Endothelial cell of umbilical vein (primary cell): ENCODE results near the gene GGN. TPM values are rescaled to one million over a fixed set of nuclear protein-coding genes. Genes with fewer than 3 reads are reported as not detected.

Source experiments
- Bru-seq: library from RNA; stranded (reverse); fragments of 400-500 nt; gene quantifications from one replicate; lab custom pipeline; 2021; lab: Mats Ljungman, UMichigan
- BruChase-seq, 2 experiments: library from RNA; stranded (reverse); fragments of 400-500 nt; gene quantifications; one replicate each; lab custom pipeline; 2021; lab: Mats Ljungman, UMichigan
- BruUV-seq: library from RNA; stranded (reverse); fragments of 400-500 nt; replicated peaks from 2 replicates; lab custom pipeline; 2021; lab: Mats Ljungman, UMichigan
- CTCF ChIA-PET: fragments of 300-600, 350-600 bp; sonication (Branson Sonifier 250); formaldehyde crosslinking; loops from one replicate; lab custom pipeline; 2021; ENCODE audit warnings: antibody characterized with exemption, inconsistent platforms; lab: Charles Lee
- POLR2A ChIA-PET: fragments of 300-600, 350-600 bp; sonication (Branson Sonifier 250); formaldehyde crosslinking; loops from one replicate; lab custom pipeline; 2021; ENCODE audit warnings: antibody characterized with exemption, inconsistent platforms; lab: Charles Lee
- DNase-seq: peaks from one replicate; pipeline ENCODE4 v3.0.0-alpha.2; 2011; ENCODE audit warnings: low read depth, low spot score
- FAIRE-seq: peaks from 2 replicates; lab custom pipeline; 2011; peaks lifted over from hg19 to GRCh38; lab: Jason Lieb, UNC
- H2AFZ ChIP-seq: 2 replicates; pipeline ENCODE4 v1.6.0; 2012; ENCODE audit warnings: low read depth, low read length, control low read depth, inconsistent platforms
- H3K27ac ChIP-seq: 2 replicates; pipeline ENCODE4 v1.5.1; 2011; ENCODE audit warnings: low read depth, mild to moderate bottlenecking, control low read depth, low read length, moderate library complexity; ENCODE audit not compliant: insufficient read depth
- H3K27me3 ChIP-seq, 2 experiments: 2 replicates each; pipeline versions ENCODE4 v1.6.0 to v1.6.1; 2011; ENCODE audit warnings: low read length in 2 of 2, mixed read lengths in 1 of 2; ENCODE audit not compliant: control insufficient read depth in 2 of 2, insufficient read depth in 2 of 2
- H3K36me3 ChIP-seq, 2 experiments: 2 replicates in 1 of 2; 3 replicates in 1 of 2; pipeline ENCODE4 v1.5.1; 2011; ENCODE audit warnings: low read length in 2 of 2, mild to moderate bottlenecking in 1 of 2, moderate library complexity in 1 of 2; ENCODE audit not compliant: control insufficient read depth in 2 of 2, insufficient read depth in 2 of 2; ENCODE audit errors: extremely low read depth in 1 of 2
- H3K4me1 ChIP-seq: 3 replicates; pipeline ENCODE4 v1.5.1; 2011; ENCODE audit warnings: mild to moderate bottlenecking, low read length; ENCODE audit not compliant: control insufficient read depth, insufficient read depth; ENCODE audit errors: extremely low read depth
- H3K4me2 ChIP-seq: 2 replicates; pipeline ENCODE4 v1.6.1; 2011; ENCODE audit warnings: low read length, control low read depth, mixed read lengths; ENCODE audit not compliant: insufficient read depth
- H3K4me3 ChIP-seq, 3 experiments: fragments of 200-600 bp in 1 of 3; sonication (generic), shearing (Covaris generic) in 1 of 3; replicated peaks in 1 of 3; 2 replicates each; pipeline ENCODE4 v1.5.1; 2011 to 2016; ENCODE audit warnings: control low read depth in 3 of 3, low read length in 3 of 3, mild to moderate bottlenecking in 2 of 3, inconsistent platforms in 1 of 3, low read depth in 1 of 3, moderate library complexity in 1 of 3; ENCODE audit not compliant: insufficient read depth in 1 of 3
- H3K79me2 ChIP-seq: 2 replicates; pipeline ENCODE4 v1.6.0; 2012; ENCODE audit warnings: low read length, inconsistent platforms; ENCODE audit not compliant: control insufficient read depth, insufficient read depth
- H3K9ac ChIP-seq: replicated peaks from 2 replicates; pipeline ENCODE3; 2011; ENCODE audit warnings: low read length, control low read depth; ENCODE audit not compliant: insufficient read depth; ENCODE audit errors: extremely low read depth
- H3K9me1 ChIP-seq: replicated peaks from 3 replicates; pipeline ENCODE4 v1.6.0; 2011; ENCODE audit warnings: mild to moderate bottlenecking, low read length; ENCODE audit not compliant: control insufficient read depth, insufficient read depth; ENCODE audit errors: extremely low read depth
- H3K9me3 ChIP-seq: replicated peaks from 2 replicates; pipeline ENCODE4 v1.5.1; 2012; ENCODE audit warnings: low read length, inconsistent platforms; ENCODE audit not compliant: control insufficient read depth, insufficient read depth
- H4K20me1 ChIP-seq: replicated peaks from 2 replicates; pipeline ENCODE3; 2011; ENCODE audit warnings: mild to moderate bottlenecking, low read length; ENCODE audit not compliant: control insufficient read depth, insufficient read depth; ENCODE audit errors: extremely low read depth
- CTCF ChIP-seq, 2 donors: IDR thresholded peaks; 1 replicate in 1 of 2; 2 replicates in 1 of 2; pipeline ENCODE4 v1.5.1; 2011; ENCODE audit warnings: low read length in 2 of 2, mild to moderate bottlenecking in 2 of 2, moderate library complexity in 2 of 2, control low read depth in 1 of 2, inconsistent platforms in 1 of 2, low read depth in 1 of 2; ENCODE audit not compliant: insufficient read depth in 1 of 2; ENCODE audit errors: extremely low read depth in 1 of 2
- EZH2 ChIP-seq: IDR thresholded peaks from 2 replicates; pipeline ENCODE4 v1.6.1; 2012; ENCODE audit warnings: borderline replicate concordance, low read depth, mild to moderate bottlenecking, moderate library complexity, low read length, inconsistent platforms; ENCODE audit not compliant: severe bottlenecking
- FOS ChIP-seq: IDR thresholded peaks from 2 replicates; pipeline ENCODE4 v1.6.1; 2011; ENCODE audit warnings: mild to moderate bottlenecking, low read length, moderate library complexity, borderline replicate concordance; ENCODE audit not compliant: insufficient read depth
- GATA2 ChIP-seq: IDR thresholded peaks from 2 replicates; pipeline ENCODE4 v1.7.0; 2011; ENCODE audit warnings: low read depth, mild to moderate bottlenecking, moderate library complexity, mixed read lengths, low read length; ENCODE audit not compliant: insufficient read length, insufficient read depth
- JUN ChIP-seq: IDR thresholded peaks from 2 replicates; pipeline ENCODE4 v1.6.1; 2011; ENCODE audit warnings: borderline replicate concordance, low read depth; ENCODE audit not compliant: insufficient read length, insufficient read depth
- MAX ChIP-seq: IDR thresholded peaks from 2 replicates; pipeline ENCODE4 v1.6.1; 2011; ENCODE audit not compliant: insufficient read depth, insufficient read length
- MYC ChIP-seq: IDR thresholded peaks from one replicate; pipeline ENCODE4 v1.6.1; 2011; ENCODE audit warnings: mild to moderate bottlenecking, low read depth, low read length
- POLR2A ChIP-seq: IDR thresholded peaks from 2 replicates; pipeline ENCODE4 v1.6.1; 2012; ENCODE audit warnings: low read depth, mild to moderate bottlenecking, control low read depth, low read length
- POLR2AphosphoS5 ChIP-seq: IDR thresholded peaks from 2 replicates; pipeline ENCODE4 v1.6.1; 2012; ENCODE audit warnings: low read depth, mild to moderate bottlenecking, control low read depth, low read length, moderate library complexity; ENCODE audit not compliant: insufficient read depth
- dilution Hi-C: fragments of 300-500 bp; cut with MboI; formaldehyde crosslinking; loops from one replicate; pipeline ENCODE4 v1.15.0; 2019; ENCODE audit warnings: low sequenced_read_pairs; ENCODE audit not compliant: extremely low pct_ligation_motif_present
- intact Hi-C: fragments of 100-400 bp; cut with micrococcal nuclease; formaldehyde crosslinking; loops from one replicate; pipeline ENCODE4 v1.10.0; 2022
- long read RNA-seq: library from polyadenylated mRNA; stranded (forward); transcript quantifications from one replicate; pipeline ENCODE4 v2.0.0, GENCODE V29; 2021
- polyA minus RNA-seq, 3 experiments: library from RNA; depleted of rRNA, polyadenylated mRNA; stranded (reverse); fragments of >200 nt; gene quantifications; 1 replicate in 1 of 3; 2 replicates in 2 of 3; pipeline ENCODE4 v1.2.3, GENCODE V29; 2011
- polyA plus RNA-seq, 4 experiments: library from polyadenylated mRNA; depleted of rRNA in 3 of 4; stranded (reverse) in 3 of 4; unstranded in 1 of 4; fragments of >200 nt; gene quantifications; 2 replicates each; pipeline versions ENCODE4 v1.2.1 to v1.2.3, GENCODE V29; 2011 to 2012; ENCODE audit warnings: missing spikeins in 1 of 4
- total RNA-seq: library from RNA; stranded (reverse); gene quantifications from 2 replicates; pipeline ENCODE4 v1.2.3, GENCODE V29; 2021

GGN gene
- total RNA-seq: 0.88 and 1.5 TPM in 2 replicates
- 0.39 and 0.73 TPM in 2 replicates for polyA plus RNA-seq
- polyA plus RNA-seq (2011; cell fraction: cytosol; rRNA removed): 0.17 and 0.25 TPM in 2 replicates
- polyA plus RNA-seq (2011; cell fraction: nucleus; rRNA removed): 0.32 and 0.36 TPM in 2 replicates
- polyA plus RNA-seq (2012): 1.8 and 1.9 TPM in 2 replicates
- polyA minus RNA-seq: not detected in 2 replicates
- polyA minus RNA-seq (2011; cell fraction: cytosol; rRNA and poly(A)+ RNA removed): not detected
- polyA minus RNA-seq (2011; cell fraction: nucleus; rRNA and poly(A)+ RNA removed): 0.29 TPM in 1 of 2 replicates, not detected in the other
- percentile 13 among the genes with signal in this experiment for Bru-seq, nascent RNA
- percentile 14 among the genes with signal in this experiment for BruChase-seq, experiment 1, labeled RNA remaining after a 6-hour chase
- BruChase-seq, experiment 2, labeled RNA remaining after a 2-hour chase: percentile 0 among the genes with signal in this experiment
- long read RNA-seq, partial matches to known transcripts: 1 of 3 reads
- long read RNA-seq, other reads (novel, unspliced or antisense): 2 of 3 reads

- peak; percentile 33 for TF ChIP-seq POLR2AphosphoS5
- TF ChIP-seq POLR2A: peak; percentile 18
- no peak for TF ChIP-seq MYC
- no TSS peak for BruUV-seq
- dilution Hi-C loops: no loop called here
- FAIRE-seq (peak; percentile 97), DNase-seq (peak; percentile 98)
- H3K27ac ChIP-seq: peak within 1 kb of the TSS; percentile 84
- CTCF ChIA-PET: interaction anchor here (0.7 to 4.7 kb wide), 12 partner anchors 9 to 485 kb away, joined by 3 to 65 read pairs (median 4); partner anchors contain the start of genes CATSPERG, FAM98C and PSMD8
- H3K4me2 ChIP-seq: peak within 1 kb of the TSS; percentile 87
- peak within 1 kb of the TSS; percentile 91 for H3K9ac ChIP-seq
- peak within 1 kb of the TSS; percentile 78 to 96 (median 91) for H3K4me3 ChIP-seq
- intact Hi-C loops: loop anchor here (1.0 to 5.0 kb wide), 4 partner anchors 13 to 155 kb away; partner anchors contain the start of gene PSMD8
- no peaks in the 10 kb centered on the region for H3K9me3 ChIP-seq
- H3K36me3 ChIP-seq: peaks cover 2 to 3% of the 10 kb centered on the region in 2 experiments
- peak within 1 kb of the TSS; percentile 79 for H2AFZ ChIP-seq
- H3K79me2 ChIP-seq: peaks cover 18% of the 10 kb centered on the region
- H3K27me3 ChIP-seq: no peaks in the 10 kb centered on the region
- POLR2A ChIA-PET: interaction anchor here (0.7 to 3.6 kb wide), 4 partner anchors 12 to 237 kb away, joined by 4 to 39 read pairs (median 10); partner anchors contain the start of genes FAM98C and PSMD8
- H3K4me1 ChIP-seq: peaks cover 15% of the 10 kb centered on the region
- no peaks in the 10 kb centered on the region for H3K9me1 ChIP-seq
- no peaks in the 10 kb centered on the region for H4K20me1 ChIP-seq
Observed at GRCh38 chr19:38387550-38388348, at the start of gene GGN. Gene GGN (minus strand): TSS chr19:38388034. CDS start chr19:38387261, 773 bp downstream.

GRCh38 chr19:38437295-38437694 is 49.5 kb upstream of the GGN start:
- Histone ChIP-seq H3K27me3 (peaks cover 4 to 5% of the 10 kb centered on the region in 2 experiments), H2AFZ (no peak overlapping the region), H3K36me3 (no peaks in the 10 kb centered on the region), H3K4me2 (no peak overlapping the region), H4K20me1 (no peaks in the 10 kb centered on the region), H3K9me1 (no peaks in the 10 kb centered on the region), H3K79me2 (no peaks in the 10 kb centered on the region), H3K4me3 (no peak overlapping the region), H3K9me3 (no peaks in the 10 kb centered on the region), H3K27ac (no peak overlapping the region), H3K4me1 (no peaks in the 10 kb centered on the region), H3K9ac (no peak overlapping the region)
- DNase-seq (no peak), FAIRE-seq (no peak)
- POLR2A ChIA-PET: no interaction called here
- dilution Hi-C loops (no loop called here), intact Hi-C loops (no loop called here)
- TF ChIP-seq CTCF (IDR thresholded peaks at IDR 0.05; ENCODE audit: extremely low read depth in 1 of 2, insufficient read depth in 1 of 2, low read depth in 1 of 2, low read length in 2 of 2): no peak
- no peak for TF ChIP-seq POLR2AphosphoS5
- no peak for TF ChIP-seq GATA2
- TF ChIP-seq MYC: no peak
- no peak for TF ChIP-seq FOS
- TF ChIP-seq MAX: no peak
- no peak for TF ChIP-seq EZH2
- TF ChIP-seq POLR2A: no peak
- TF ChIP-seq JUN: no peak
- CTCF ChIA-PET: interaction anchor here (1.1 kb wide), 1 partner anchor 35 kb away, joined by 4 read pairs; the partner anchor contains the start of gene FAM98C
- no TSS peak for BruUV-seq
